ENCODE results near the gene ANKMY1.

- TF ChIP-seq CTCF (conservative IDR thresholded peaks at IDR 0.05; ENCODE audit: low read depth, low read length) (no peak), EZH2 (IDR thresholded peaks at IDR 0.05; ENCODE audit: low read length, unreplicated experiment) (no peak), EZH2phosphoT487 (IDR thresholded peaks at IDR 0.05; ENCODE audit: borderline replicate concordance, low read length) (no peak)
Measured at GRCh38 chr2:240582781-240583180, 25.0 kb upstream of the ANKMY1 start.

Measured in PC-3 (cell line).